ENCODE measurements around the gene BSCL2.

GRCh38 chr11:62710001-62710345 is 2.7 kb upstream of the BSCL2 start:
- TF ChIP-seq CTCF (IDR thresholded peaks at IDR 0.05) (no peak), POLR2A (IDR thresholded peaks at IDR 0.05) (no peak), POLR2AphosphoS5 (IDR thresholded peaks at IDR 0.05) (no peak)

All from breast epithelium (tissue), 3 donors.